A673 (cell line): Measurements from ENCODE around the gene LRRC55.

Source experiments
- EZH2 ChIP-seq: fragments of 200-600 bp; sonication (generic); IDR thresholded peaks from 2 replicates; pipeline ENCODE4 v1.6.1; 2017; ENCODE audit warnings: borderline replicate concordance, low read depth, mild to moderate bottlenecking, mixed read lengths, antibody characterized with exemption, low read length; ENCODE audit not compliant: poor library complexity, severe bottlenecking
- TF ChIP-seq, protein P1 (sequence below): fragments of 300-800, 200-600 bp; sonication (generic); conservative IDR thresholded peaks from 2 replicates; pipeline ENCODE4 v1.5.1; 2017; ENCODE audit warnings: low read depth, mild to moderate bottlenecking, antibody characterized with exemption, low read length, moderate library complexity, mixed read lengths

DNA sequence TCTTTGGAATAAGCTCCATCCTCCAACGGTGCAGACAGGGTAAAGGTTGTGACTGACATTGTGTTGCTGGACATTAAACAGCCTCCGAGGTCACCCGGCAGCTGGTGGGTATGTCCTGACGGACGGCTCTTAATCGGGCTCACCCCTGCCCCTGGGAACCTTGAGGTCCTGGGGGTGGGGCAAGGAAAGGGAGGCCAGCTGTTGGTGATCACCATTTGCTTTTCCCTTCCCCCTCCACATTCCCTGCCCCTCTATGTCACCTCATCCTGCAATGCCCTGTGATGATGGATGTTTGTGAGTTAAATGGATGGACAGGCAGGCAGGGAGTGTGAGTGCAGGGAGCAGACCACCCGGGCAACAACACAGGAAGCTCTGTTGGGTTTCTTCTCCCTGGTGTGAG, 29.0 kb downstream of the LRRC55 start:
- TF ChIP-seq, protein P1, sequence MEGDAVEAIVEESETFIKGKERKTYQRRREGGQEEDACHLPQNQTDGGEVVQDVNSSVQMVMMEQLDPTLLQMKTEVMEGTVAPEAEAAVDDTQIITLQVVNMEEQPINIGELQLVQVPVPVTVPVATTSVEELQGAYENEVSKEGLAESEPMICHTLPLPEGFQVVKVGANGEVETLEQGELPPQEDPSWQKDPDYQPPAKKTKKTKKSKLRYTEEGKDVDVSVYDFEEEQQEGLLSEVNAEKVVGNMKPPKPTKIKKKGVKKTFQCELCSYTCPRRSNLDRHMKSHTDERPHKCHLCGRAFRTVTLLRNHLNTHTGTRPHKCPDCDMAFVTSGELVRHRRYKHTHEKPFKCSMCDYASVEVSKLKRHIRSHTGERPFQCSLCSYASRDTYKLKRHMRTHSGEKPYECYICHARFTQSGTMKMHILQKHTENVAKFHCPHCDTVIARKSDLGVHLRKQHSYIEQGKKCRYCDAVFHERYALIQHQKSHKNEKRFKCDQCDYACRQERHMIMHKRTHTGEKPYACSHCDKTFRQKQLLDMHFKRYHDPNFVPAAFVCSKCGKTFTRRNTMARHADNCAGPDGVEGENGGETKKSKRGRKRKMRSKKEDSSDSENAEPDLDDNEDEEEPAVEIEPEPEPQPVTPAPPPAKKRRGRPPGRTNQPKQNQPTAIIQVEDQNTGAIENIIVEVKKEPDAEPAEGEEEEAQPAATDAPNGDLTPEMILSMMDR, result no peak
- no peak for TF ChIP-seq EZH2
